ENCODE measurements around the gene COL4A2. TPM values are rescaled to one million over a fixed set of nuclear protein-coding genes. Genes with fewer than 3 reads are reported as not detected.

COL4A2 gene
- total and polyA plus RNA-seq, 9 donors, result 59.5 to 171 (median 136) TPM

- Histone ChIP-seq H3K9me3 (no peaks in the 10 kb centered on the region), H3K4me1 (ENCODE audit: insufficient read depth) (peaks cover 32% of the 10 kb centered on the region), H3K27me3 (no peaks in the 10 kb centered on the region), H3K27ac (no peak overlapping the region), H3K4me3 (no peak overlapping the region), H3K36me3 (no peaks in the 10 kb centered on the region)
- intact Hi-C loops (cut with DNase I), result loop anchor here in 2 of 4 donors (10.0 kb wide), 1 partner anchor 45 kb away; the partner anchor contains the start of genes COL4A1 (in 2 of the 2) and COL4A2 (in 2 of the 2)
- DNase-seq, result no peak
- TF ChIP-seq EP300 (IDR thresholded peaks at IDR 0.05) (no peak), POLR2A (IDR thresholded peaks at IDR 0.05) (no peak), CTCF (IDR thresholded peaks at IDR 0.05) (no peak)
- 70 to 80% (median 74%) methylated on average over 6 of the region's 6 CpGs for WGBS, 3 donors
Measured at GRCh38 chr13:110259651-110260050, 47.4 kb upstream of the COL4A2 start.

- no peaks in the 10 kb centered on the region for H3K27me3 ChIP-seq
- intact Hi-C loops (cut with DNase I), result no loop called here
- H3K27ac ChIP-seq, result no peak overlapping the region
- no peak for TF ChIP-seq POLR2A (IDR thresholded peaks at IDR 0.05)
- no peak for TF ChIP-seq CTCF (IDR thresholded peaks at IDR 0.05)
- no peak for TF ChIP-seq EP300 (IDR thresholded peaks at IDR 0.05)
- H3K4me3 ChIP-seq, result no peak overlapping the region
- H3K4me1 ChIP-seq (ENCODE audit: insufficient read depth), result peaks cover 31% of the 10 kb centered on the region
- H3K36me3 ChIP-seq, result no peaks in the 10 kb centered on the region
- H3K9me3 ChIP-seq, result no peaks in the 10 kb centered on the region
- DNase-seq, result no peak
- 89 to 92% (median 92%) methylated on average over 19 of the region's 19 CpGs for WGBS, 3 donors
Measured at GRCh38 chr13:110261166-110262081, 45.7 kb upstream of the COL4A2 start.

- Histone ChIP-seq H3K36me3 (no peaks in the 10 kb centered on the region), H3K27ac (no peak overlapping the region), H3K4me1 (ENCODE audit: insufficient read depth) (peaks cover 29% of the 10 kb centered on the region), H3K4me3 (no peak overlapping the region), H3K27me3 (no peaks in the 10 kb centered on the region), H3K9me3 (no peaks in the 10 kb centered on the region)
- intact Hi-C loops (cut with DNase I), result no loop called here
- TF ChIP-seq EP300 (IDR thresholded peaks at IDR 0.05) (no peak), CTCF (IDR thresholded peaks at IDR 0.05) (no peak), POLR2A (IDR thresholded peaks at IDR 0.05) (no peak)
- 78 to 90% (median 81%) methylated on average over 11 of the region's 11 CpGs for WGBS, 3 donors
- DNase-seq, result no peak
Measured at GRCh38 chr13:110262082-110262436, 45.0 kb upstream of the COL4A2 start.

GRCh38 chr13:110262508-110263291 lies 44.4 kb upstream of the COL4A2 start:
- intact Hi-C loops (cut with DNase I), result no loop called here
- no peak overlapping the region for H3K4me3 ChIP-seq
- no peak for DNase-seq

More at GRCh38 chr13:110262508-110263291, 44.4 kb upstream of the COL4A2 start:
- Histone ChIP-seq H3K36me3 (no peaks in the 10 kb centered on the region), H3K4me1 (ENCODE audit: insufficient read depth) (peaks cover 26% of the 10 kb centered on the region), H3K9me3 (no peaks in the 10 kb centered on the region), H3K27ac (peak overlapping the region in 1 of 2 donors; percentile 34), H3K27me3 (no peaks in the 10 kb centered on the region)
- TF ChIP-seq EP300 (IDR thresholded peaks at IDR 0.05) (no peak), CTCF (IDR thresholded peaks at IDR 0.05) (no peak), POLR2A (IDR thresholded peaks at IDR 0.05) (no peak)
- WGBS, 3 donors, result 10 to 19% (median 13%) methylated on average over 11 of the region's 11 CpGs

All from ovary (tissue), 9 donors.